ENCODE data around the gene TMEM63A.

TMEM63A gene

GRCh38 chr1:225883616-225884265 lies 1.6 kb upstream of the TMEM63A start:
- DNase-seq: no peak

GRCh38 chr1:225882694-225883615 lies 775 bp upstream of the TMEM63A start:
- peak; percentile 67 for DNase-seq

GRCh38 chr1:225881081-225881958 lies 860 bp downstream of the TMEM63A start:
- peak; percentile 66 for DNase-seq

- no peak for DNase-seq
Measured at GRCh38 chr1:225880636-225881035, 1.5 kb downstream of the TMEM63A start.

- no peak for DNase-seq
Measured at GRCh38 chr1:225880222-225880588, 2.0 kb downstream of the TMEM63A start.

- DNase-seq: no peak
Measured at GRCh38 chr1:225879521-225880221, 2.5 kb downstream of the TMEM63A start.

- DNase-seq: no peak
Measured at GRCh38 chr1:225878282-225878681, 3.9 kb downstream of the TMEM63A start.

GRCh38 chr1:225877580-225877979 lies 4.6 kb downstream of the TMEM63A start:
- peak; percentile 56 for DNase-seq

GRCh38 chr1:225876900-225877510 lies 5.2 kb downstream of the TMEM63A start:
- DNase-seq: no peak

- DNase-seq: no peak
Measured at GRCh38 chr1:225875044-225875815, 7.0 kb downstream of the TMEM63A start.

GRCh38 chr1:225874431-225874830 lies 7.7 kb downstream of the TMEM63A start:
- no peak for DNase-seq

GRCh38 chr1:225873281-225873850 lies 8.8 kb downstream of the TMEM63A start:
- no peak for DNase-seq

- DNase-seq: no peak
Measured at GRCh38 chr1:225872075-225872430, 10.1 kb downstream of the TMEM63A start.

GRCh38 chr1:225871359-225872074 lies 10.7 kb downstream of the TMEM63A start:
- DNase-seq: no peak

- no peak for DNase-seq
Measured at GRCh38 chr1:225870911-225871310, 11.3 kb downstream of the TMEM63A start.

- DNase-seq: no peak
Measured at GRCh38 chr1:225868631-225869330, 13.4 kb downstream of the TMEM63A start.

GRCh38 chr1:225866981-225867380 lies 15.2 kb downstream of the TMEM63A start:
- no peak for DNase-seq

GRCh38 chr1:225866061-225866837 lies 15.9 kb downstream of the TMEM63A start:
- DNase-seq: peak; percentile 85

GRCh38 chr1:225865514-225865913 lies 16.7 kb downstream of the TMEM63A start:
- DNase-seq: no peak

Data from stimulated activated CD4-positive, alpha-beta T cell treated with anti-CD3 and anti-CD28 coated beads, Interleukin-15, amount 100 ng/mL, for 24 hours (primary cell).